ENCODE data around the gene TRPC4AP.

DNA sequence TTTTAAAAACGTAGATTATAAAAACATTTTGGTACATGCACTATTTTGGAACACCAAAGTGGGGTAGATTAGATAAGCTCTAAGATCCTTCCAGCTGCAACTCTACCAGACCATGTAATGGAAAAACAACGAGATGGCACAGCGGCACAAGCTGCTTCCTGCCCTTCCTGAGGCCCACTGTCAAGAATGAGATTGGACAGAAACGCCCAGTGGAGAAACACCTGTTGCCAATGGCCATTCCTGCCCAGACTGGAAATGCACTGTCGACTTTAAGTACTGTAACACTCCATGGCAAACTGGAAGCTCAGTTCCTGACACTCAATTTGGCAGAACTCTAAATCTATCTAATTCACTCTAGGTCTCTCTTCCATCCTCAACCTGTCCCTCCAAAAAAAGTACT lies 33.1 kb upstream of the TRPC4AP start:
- TF ChIP-seq EZH2phosphoT487 (conservative IDR thresholded peaks at IDR 0.05; ENCODE audit: low read length) (no peak), CTCF (IDR thresholded peaks at IDR 0.05; ENCODE audit: insufficient read depth, low read length, poor library complexity, severe bottlenecking) (no peak)

Measured in SU-DHL-6 (cell line).